Uterus (tissue), 2 donors: ENCODE results near the gene ZMAT5.

Experiments
- CTCF ChIP-seq, 4 experiments: fragments of 200-600 bp in 2 of 4; fragments of 450-650 bp in 2 of 4; sonication (generic) in 2 of 4; IDR thresholded peaks; one replicate each; pipeline ENCODE4 v1.5.1; 2016 to 2019; ENCODE audit warnings: antibody characterized with exemption in 4 of 4, mild to moderate bottlenecking in 2 of 4, moderate library complexity in 1 of 4
- POLR2A ChIP-seq, 2 donors: fragments of 450-650 bp; IDR thresholded peaks; one replicate each; pipeline ENCODE4 v1.6.1; 2016; ENCODE audit warnings: antibody characterized with exemption in 2 of 2, mild to moderate bottlenecking in 1 of 2, moderate library complexity in 1 of 2

DNA sequence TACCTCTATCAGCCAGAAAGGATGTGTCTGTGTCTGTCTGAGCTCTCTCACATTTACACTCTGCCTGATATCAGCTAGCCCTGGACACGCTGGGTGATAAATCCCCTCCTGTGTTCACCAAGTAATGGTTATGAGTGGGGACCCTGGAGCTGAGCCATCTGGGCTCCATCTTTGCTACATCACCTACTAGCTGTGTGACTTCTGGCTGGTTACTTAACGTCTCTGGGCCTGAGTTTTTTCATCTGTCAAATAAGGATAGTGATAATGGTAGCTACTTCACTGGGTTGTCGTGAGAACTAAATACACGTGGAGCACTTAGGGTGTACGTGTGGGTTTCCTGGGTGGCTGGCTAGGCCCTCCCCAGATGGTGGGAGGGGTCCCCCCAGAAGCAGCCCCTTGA is 23.3 kb upstream of the ZMAT5 start:
- TF ChIP-seq CTCF (IDR thresholded peaks at IDR 0.05), result no peak
- no peak for TF ChIP-seq POLR2A (IDR thresholded peaks at IDR 0.05)
